PC-9 (cell line): ENCODE measurements around the gene DNAJB2.

Experiments
- EZH2 ChIP-seq: fragments of 200-600 bp; sonication (generic); IDR thresholded peaks from 2 replicates; pipeline ENCODE4 v1.8.0; 2017; ENCODE audit warnings: antibody characterized with exemption, low read depth
- TF ChIP-seq, protein P1 (sequence below): fragments of 200-600 bp; sonication (generic); conservative IDR thresholded peaks from 2 replicates; pipeline ENCODE4 v1.6.1; 2017; ENCODE audit warnings: mixed run types, antibody characterized with exemption, mild to moderate bottlenecking, moderate library complexity

DNA sequence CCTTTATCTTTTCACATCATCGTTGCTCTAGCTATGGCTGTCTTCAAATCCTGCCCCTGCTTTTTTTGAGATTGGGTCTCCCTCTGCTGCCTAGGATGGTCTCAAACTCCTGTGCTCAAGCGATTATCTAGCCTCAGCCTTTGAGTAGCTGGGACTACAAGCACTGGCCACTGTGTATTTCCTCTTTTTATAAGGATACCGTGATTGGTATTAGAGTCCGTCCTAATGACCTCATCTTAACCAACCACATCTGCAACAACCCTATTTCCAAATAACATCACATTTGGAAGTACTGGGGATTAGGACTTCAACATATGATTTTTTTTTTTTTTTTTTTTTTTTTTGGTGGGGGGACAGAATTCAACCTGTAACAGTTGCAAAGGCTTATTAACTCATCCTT is 44.3 kb downstream of the DNAJB2 start:
- TF ChIP-seq, protein P1, sequence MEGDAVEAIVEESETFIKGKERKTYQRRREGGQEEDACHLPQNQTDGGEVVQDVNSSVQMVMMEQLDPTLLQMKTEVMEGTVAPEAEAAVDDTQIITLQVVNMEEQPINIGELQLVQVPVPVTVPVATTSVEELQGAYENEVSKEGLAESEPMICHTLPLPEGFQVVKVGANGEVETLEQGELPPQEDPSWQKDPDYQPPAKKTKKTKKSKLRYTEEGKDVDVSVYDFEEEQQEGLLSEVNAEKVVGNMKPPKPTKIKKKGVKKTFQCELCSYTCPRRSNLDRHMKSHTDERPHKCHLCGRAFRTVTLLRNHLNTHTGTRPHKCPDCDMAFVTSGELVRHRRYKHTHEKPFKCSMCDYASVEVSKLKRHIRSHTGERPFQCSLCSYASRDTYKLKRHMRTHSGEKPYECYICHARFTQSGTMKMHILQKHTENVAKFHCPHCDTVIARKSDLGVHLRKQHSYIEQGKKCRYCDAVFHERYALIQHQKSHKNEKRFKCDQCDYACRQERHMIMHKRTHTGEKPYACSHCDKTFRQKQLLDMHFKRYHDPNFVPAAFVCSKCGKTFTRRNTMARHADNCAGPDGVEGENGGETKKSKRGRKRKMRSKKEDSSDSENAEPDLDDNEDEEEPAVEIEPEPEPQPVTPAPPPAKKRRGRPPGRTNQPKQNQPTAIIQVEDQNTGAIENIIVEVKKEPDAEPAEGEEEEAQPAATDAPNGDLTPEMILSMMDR, result no peak
- TF ChIP-seq EZH2, result no peak
